Activated effector memory CD4-positive, alpha-beta T cell treated with Interleukin-2 at 50 U/mL for 16 hours (primary cell): ENCODE data around the gene WTIP.

Experiments
- DNase-seq: peaks from one replicate; pipeline ENCODE4 v3.0.0-alpha.2; 2020

Gene WTIP

GRCh38 chr19:34479396-34479795 lies 2.2 kb upstream of the WTIP start:
- no peak for DNase-seq

- no peak for DNase-seq
Measured at GRCh38 chr19:34480491-34480890, 1.1 kb upstream of the WTIP start.

GRCh38 chr19:34481861-34482379 lies 362 bp downstream of the WTIP start:
- no peak for DNase-seq

GRCh38 chr19:34482380-34483250 lies 1.1 kb downstream of the WTIP start:
- DNase-seq: no peak

- DNase-seq: no peak
Measured at GRCh38 chr19:34484328-34484727, 2.8 kb downstream of the WTIP start.

GRCh38 chr19:34485831-34486230 lies 4.3 kb downstream of the WTIP start:
- no peak for DNase-seq

- DNase-seq: no peak
Measured at GRCh38 chr19:34487651-34488051, 6.1 kb downstream of the WTIP start.

GRCh38 chr19:34489175-34489574 lies 7.6 kb downstream of the WTIP start:
- DNase-seq: no peak

GRCh38 chr19:34490141-34490766 lies 8.7 kb downstream of the WTIP start:
- DNase-seq: no peak

- DNase-seq: no peak
Measured at GRCh38 chr19:34493038-34493648, 11.6 kb downstream of the WTIP start.

GRCh38 chr19:34493649-34494044 lies 12.1 kb downstream of the WTIP start:
- no peak for DNase-seq

GRCh38 chr19:34494601-34495000 lies 13.0 kb downstream of the WTIP start:
- no peak for DNase-seq

GRCh38 chr19:34495416-34495815 lies 13.9 kb downstream of the WTIP start:
- DNase-seq: no peak

- DNase-seq: no peak
Measured at GRCh38 chr19:34497112-34497805, 15.7 kb downstream of the WTIP start.

- DNase-seq: no peak
Measured at GRCh38 chr19:34499155-34499834, 17.7 kb downstream of the WTIP start.

GRCh38 chr19:34500656-34501120 lies 19.1 kb downstream of the WTIP start:
- DNase-seq: no peak

- DNase-seq: peak; percentile 72
Measured at GRCh38 chr19:34501339-34502320, 20.1 kb downstream of the WTIP start.

GRCh38 chr19:34502582-34503411 lies 21.2 kb downstream of the WTIP start:
- DNase-seq: no peak

GRCh38 chr19:34503531-34504272 lies 22.1 kb downstream of the WTIP start:
- no peak for DNase-seq
